Measurements from ENCODE around the gene RELT. TPM values are rescaled to one million over a fixed set of nuclear protein-coding genes. Genes with fewer than 3 reads are reported as not detected.

RELT gene
- total and polyA plus RNA-seq, 9 of the 15 experiments (the other 6 are each of a cell fraction or from before 2014, with no cell fraction given), result 1.1 to 20.2 (median 7.4) TPM

GRCh38 chr11:73422886-73423285 is 46.7 kb downstream of the RELT start:
- H3K4me2 ChIP-seq (ENCODE audit: insufficient read depth, low read length), result no peak overlapping the region
- H3K36me3 ChIP-seq (ENCODE audit: control insufficient read depth, insufficient read depth, low read length), result no peaks in the 10 kb centered on the region
- no TSS peak for BruUV-seq (replicated peaks)
- no peak overlapping the region for H3K27ac ChIP-seq (ENCODE audit: extremely low read depth, low read depth, low read length)
- no peaks in the 10 kb centered on the region for H3K79me2 ChIP-seq (ENCODE audit: control insufficient read depth, insufficient read depth, low read length)
- H3K9me1 ChIP-seq (ENCODE audit: control insufficient read depth, insufficient read depth, low read length), result no peaks in the 10 kb centered on the region
- no peak overlapping the region for H3K4me3 ChIP-seq
- H4K20me1 ChIP-seq (replicated peaks; ENCODE audit: control insufficient read depth, insufficient read depth, low read length), result peaks cover 7% of the 10 kb centered on the region; the same call in 1 of the 2 replicates
- FAIRE-seq (no peak), ATAC-seq (no peak), DNase-seq (ENCODE audit: extremely low read depth in 1 of 4, low spot score in 3 of 4) (no peak)
- WGBS (ENCODE audit: insufficient coverage, low coverage, missing lambda C conversion rate), result 5% methylated on average over 4 of the region's 4 CpGs
- no peak overlapping the region for H2AFZ ChIP-seq (ENCODE audit: low read depth, low read length)
- H3K9me3 ChIP-seq (replicated peaks; ENCODE audit: control insufficient read depth, insufficient read depth, low read depth, low read length), result no peaks in the 10 kb centered on the region
- in situ Hi-C loops (cut with MboI), result no loop called here
- POLR2A ChIA-PET, result interaction anchor here (0.9 to 1.0 kb wide), 2 partner anchors 26 to 242 kb away, joined by 3 to 5 read pairs; no protein-coding TSS in a partner anchor
- TF ChIP-seq HDAC2 (IDR thresholded peaks at IDR 0.05), result no peak
- H3K4me1 ChIP-seq (replicated peaks in 1 of 2; ENCODE audit: control insufficient read depth in 2 of 2, insufficient read depth in 2 of 2, low read length in 2 of 2), result no peaks in the 10 kb centered on the region
- intact Hi-C loops (cut with micrococcal nuclease), result no loop called here
- H3K27me3 ChIP-seq (ENCODE audit: control insufficient read depth in 2 of 2, insufficient read depth in 2 of 2, low read length in 2 of 2), result no peaks in the 10 kb centered on the region
- CTCF ChIA-PET (ENCODE audit: low intra/inter-chr PET ratio), result no interaction called here
- H3K9ac ChIP-seq (ENCODE audit: insufficient read depth in 1 of 2, low read depth in 2 of 2, low read length in 2 of 2), result no peak overlapping the region

- intact Hi-C loops (cut with micrococcal nuclease) (no loop called here), in situ Hi-C loops (cut with MboI) (no loop called here)
- no peaks in the 10 kb centered on the region for H3K9me1 ChIP-seq (ENCODE audit: control insufficient read depth, insufficient read depth, low read length)
- ChIA-PET POLR2A (interaction anchor here (1.0 kb wide), 1 partner anchor 241 kb away, joined by 5 read pairs; no protein-coding TSS in a partner anchor), CTCF (ENCODE audit: low intra/inter-chr PET ratio) (no interaction called here)
- H3K4me1 ChIP-seq (replicated peaks in 1 of 2; ENCODE audit: control insufficient read depth in 2 of 2, insufficient read depth in 2 of 2, low read length in 2 of 2), result no peaks in the 10 kb centered on the region
- BruUV-seq (replicated peaks), result no TSS peak
- H3K9me3 ChIP-seq (replicated peaks; ENCODE audit: control insufficient read depth, insufficient read depth, low read depth, low read length), result no peaks in the 10 kb centered on the region
- DNase-seq (ENCODE audit: extremely low read depth in 1 of 4, low spot score in 3 of 4) (no peak), ATAC-seq (no peak), FAIRE-seq (no peak)
- H2AFZ ChIP-seq (ENCODE audit: low read depth, low read length), result no peak overlapping the region
- no peak overlapping the region for H3K9ac ChIP-seq (ENCODE audit: insufficient read depth in 1 of 2, low read depth in 2 of 2, low read length in 2 of 2)
- 4% methylated on average over 3 of the region's 3 CpGs for WGBS (ENCODE audit: insufficient coverage, low coverage, missing lambda C conversion rate)
- no peak overlapping the region for H3K27ac ChIP-seq (ENCODE audit: extremely low read depth, low read depth, low read length)
- peaks cover 7% of the 10 kb centered on the region; the same call in 1 of the 2 replicates for H4K20me1 ChIP-seq (replicated peaks; ENCODE audit: control insufficient read depth, insufficient read depth, low read length)
- H3K36me3 ChIP-seq (ENCODE audit: control insufficient read depth, insufficient read depth, low read length), result no peaks in the 10 kb centered on the region
- TF ChIP-seq ZC3H8 (IDR thresholded peaks at IDR 0.05) (no peak), POLR2A (conservative IDR thresholded peaks at IDR 0.05) (no peak), ZFPM2 (CRISPR knock-in tag; IDR thresholded peaks at IDR 0.05) (no peak), ZNF655 (CRISPR knock-in tag; IDR thresholded peaks at IDR 0.05) (no peak)
- no peak overlapping the region for H3K4me3 ChIP-seq
- no peaks in the 10 kb centered on the region for H3K79me2 ChIP-seq (ENCODE audit: control insufficient read depth, insufficient read depth, low read length)
- no peak overlapping the region for H3K4me2 ChIP-seq (ENCODE audit: insufficient read depth, low read length)
- H3K27me3 ChIP-seq (ENCODE audit: control insufficient read depth in 2 of 2, insufficient read depth in 2 of 2, low read length in 2 of 2), result no peaks in the 10 kb centered on the region
Observed at GRCh38 chr11:73423506-73423905, 47.3 kb downstream of the RELT start.

Data from K562 (cell line).